HG03442 (cell line): Measurements from ENCODE around the gene RNF157.
"Not testable (repeated sequence)": the region's sequence is repeated elsewhere in the genome, so short reads cannot be mapped to it uniquely, and the experiment has no call there.

Experiments
- ATAC-seq: cut with Tn5 transposase; IDR thresholded peaks from one replicate; pipeline ENCODE4 v1.9.1; 2021; ENCODE audit warnings: mild to moderate bottlenecking, moderate library complexity; ENCODE audit not compliant: unreplicated experiment

RNF157 gene

DNA sequence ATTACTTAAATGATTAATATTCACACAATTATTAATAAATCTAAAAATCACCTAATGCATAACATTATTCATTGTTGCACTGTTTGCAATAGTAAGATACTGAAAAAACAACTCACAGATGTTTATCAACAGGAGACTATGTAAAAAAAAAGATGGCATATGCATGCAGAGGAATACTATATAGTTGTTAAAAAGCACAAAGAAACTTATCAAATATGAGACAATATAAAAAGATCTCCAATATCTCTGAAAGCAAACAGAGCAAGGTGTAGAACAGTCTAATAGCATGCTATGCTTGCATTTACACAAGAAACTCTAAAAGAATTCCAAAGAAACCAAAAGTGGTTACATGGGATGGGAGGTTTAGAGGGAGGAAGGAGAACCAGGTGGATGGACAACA is 3.7 kb downstream of the RNF157 start:
- no peak for ATAC-seq

DNA sequence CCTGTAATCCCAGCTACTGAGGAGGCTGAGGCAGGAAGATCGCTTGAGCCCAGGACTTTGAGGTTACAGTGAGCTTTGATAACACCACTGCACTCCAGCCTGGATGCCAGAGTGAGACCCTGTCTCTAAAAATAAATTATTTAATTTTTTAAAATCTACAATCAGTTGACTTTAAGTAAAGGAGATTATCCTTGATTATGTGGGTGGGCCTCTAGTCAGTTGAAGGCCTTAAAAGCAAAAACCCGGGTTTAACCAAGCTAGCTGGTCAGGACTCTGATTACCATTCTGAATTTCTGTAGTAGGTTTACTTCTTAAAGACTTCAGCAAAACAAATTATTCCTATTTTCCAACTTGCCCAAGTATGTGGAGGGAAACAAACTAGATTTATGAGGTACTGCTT is 4.4 kb downstream of the RNF157 start:
- ATAC-seq, result no peak

DNA sequence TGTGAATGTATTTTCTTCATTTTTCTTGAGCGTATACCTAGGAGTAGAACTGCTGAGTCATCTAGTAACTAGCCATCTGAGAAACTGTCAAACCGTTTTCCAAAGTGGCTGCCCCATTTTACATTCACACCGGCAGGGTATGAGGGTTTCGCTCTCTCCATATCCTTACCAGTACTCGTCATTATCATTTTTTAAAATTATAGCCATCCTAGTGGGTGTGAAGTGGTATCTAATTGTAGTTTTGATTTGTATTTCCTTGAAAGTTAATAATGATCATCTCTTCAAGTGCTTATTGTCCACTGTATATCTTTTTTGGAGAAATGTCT is 6.0 kb downstream of the RNF157 start:
- ATAC-seq, result no peak

DNA sequence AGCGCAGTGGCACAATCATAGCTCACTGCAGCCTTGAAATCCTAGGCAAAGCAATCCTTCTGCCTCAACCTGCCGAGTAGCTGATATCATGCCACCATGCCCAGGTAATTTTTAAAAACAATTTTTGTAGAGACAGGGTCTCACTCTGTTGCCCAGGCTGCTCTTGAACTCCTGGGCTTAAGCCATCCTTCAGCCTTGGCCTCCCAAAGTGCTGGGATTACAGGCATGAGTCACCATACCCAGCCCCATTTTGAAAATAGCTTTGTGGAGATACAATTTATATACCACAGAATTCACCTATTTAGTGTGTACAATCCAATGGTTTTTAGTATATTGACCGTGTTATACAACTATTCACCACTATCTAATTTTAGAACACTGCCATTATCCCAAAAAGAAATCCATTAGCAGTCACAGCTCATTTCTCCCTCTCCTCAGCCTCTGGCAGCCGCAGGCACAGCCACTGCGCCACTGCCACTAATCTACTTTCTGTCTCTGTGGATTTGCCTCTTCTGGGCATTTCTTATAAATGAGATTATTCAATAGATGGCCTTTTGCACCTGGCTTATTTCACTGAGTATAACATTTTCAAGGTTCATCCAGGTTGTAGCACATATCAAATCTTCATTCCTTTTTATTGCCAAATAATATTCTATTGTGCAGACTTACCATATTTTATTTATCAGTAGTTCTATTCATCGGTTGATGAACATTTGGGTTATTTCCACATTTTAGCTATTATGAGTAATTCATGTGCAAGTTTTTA is 6.5 kb downstream of the RNF157 start:
- no peak for ATAC-seq

DNA sequence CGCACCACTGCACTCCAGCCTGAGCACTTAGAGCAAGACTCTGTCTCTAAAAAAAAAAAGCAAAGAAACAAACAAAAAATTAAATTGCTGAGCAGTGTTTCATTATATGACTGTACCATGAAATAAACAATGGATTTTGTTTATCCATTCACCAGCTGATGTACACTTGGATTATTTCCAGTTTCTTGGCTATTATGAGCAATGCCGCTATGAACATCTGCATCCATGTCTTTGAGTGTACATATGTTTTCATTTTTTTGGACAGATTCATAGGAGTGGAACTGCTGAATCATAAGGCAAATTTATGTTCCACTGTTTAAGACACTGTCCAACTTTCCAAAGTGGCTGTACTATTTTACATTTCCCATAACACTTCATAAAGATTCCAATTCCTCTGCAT is 8.0 kb downstream of the RNF157 start:
- ATAC-seq, result no peak

DNA sequence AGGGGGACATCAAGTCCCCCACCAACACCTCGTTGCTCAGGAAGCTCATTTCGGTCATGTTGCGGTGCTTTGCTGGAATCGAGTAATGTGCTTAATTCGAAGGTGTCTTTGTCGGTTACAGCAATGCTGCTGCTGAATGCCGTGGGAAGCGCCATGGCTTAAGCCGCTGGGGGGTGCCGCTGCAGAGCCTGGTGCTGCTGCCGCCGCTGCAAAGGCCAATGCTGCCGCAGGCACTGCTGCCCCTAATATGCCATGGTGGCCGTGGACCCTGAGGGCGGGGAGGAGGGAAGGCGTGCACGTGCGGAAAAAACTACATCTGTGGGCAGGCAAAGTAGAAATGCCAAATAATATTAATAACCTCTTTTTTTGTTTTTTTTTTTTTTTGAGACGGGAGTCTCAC is 13.5 kb downstream of the RNF157 start:
- not testable (repeated sequence) for ATAC-seq

DNA sequence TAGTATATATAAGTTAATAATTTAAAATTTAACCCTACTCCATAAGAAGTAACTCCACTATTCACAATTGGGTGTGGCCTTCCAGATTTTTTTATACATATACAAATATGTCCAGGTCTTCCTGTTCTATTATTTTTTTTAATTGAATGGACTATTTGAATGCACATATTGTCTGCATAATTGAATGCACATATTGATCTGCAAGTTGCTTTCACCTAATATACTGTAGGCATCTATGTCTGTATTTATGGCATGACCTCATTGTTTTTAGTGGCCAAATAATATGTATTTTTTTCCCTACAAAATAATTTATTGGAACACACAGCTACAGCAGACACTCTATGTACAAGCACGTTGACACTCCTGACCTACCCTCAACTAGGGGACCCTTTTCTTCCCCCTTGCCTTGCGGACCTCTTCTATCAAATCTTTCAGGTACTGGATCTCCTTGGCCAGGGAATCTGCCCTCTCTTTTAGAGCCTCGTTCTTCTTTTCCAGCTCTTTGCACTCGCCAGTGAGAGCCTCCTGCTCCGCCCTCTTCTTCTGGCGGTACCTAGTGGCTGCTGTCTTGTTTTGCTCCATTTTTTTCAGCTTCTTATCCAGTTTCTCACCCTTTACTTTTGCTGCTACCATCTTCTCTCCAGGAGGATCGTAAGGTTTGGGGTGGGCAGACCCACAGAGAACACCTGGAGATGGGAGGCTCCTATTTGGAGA is 14.8 kb downstream of the RNF157 start:
- ATAC-seq, result not testable (repeated sequence)

DNA sequence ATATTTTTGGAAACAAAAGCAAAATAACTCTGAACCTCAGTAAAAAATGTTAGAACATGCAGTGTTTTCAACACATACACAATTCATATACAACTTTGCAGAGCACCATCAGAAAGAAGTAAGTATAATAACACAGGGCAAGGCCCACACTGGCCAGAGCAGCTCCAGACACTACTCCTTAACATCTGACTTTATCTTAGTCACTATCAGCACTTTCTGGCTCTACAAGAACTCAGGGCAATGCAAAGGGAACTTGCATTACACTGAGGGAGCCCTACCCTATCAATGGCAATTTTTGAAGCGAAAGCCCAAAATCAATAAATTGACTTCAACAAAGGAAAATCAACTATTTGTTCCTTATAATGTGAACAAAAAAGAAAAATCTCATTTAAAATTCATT is 16.5 kb downstream of the RNF157 start:
- ATAC-seq, result no peak

DNA sequence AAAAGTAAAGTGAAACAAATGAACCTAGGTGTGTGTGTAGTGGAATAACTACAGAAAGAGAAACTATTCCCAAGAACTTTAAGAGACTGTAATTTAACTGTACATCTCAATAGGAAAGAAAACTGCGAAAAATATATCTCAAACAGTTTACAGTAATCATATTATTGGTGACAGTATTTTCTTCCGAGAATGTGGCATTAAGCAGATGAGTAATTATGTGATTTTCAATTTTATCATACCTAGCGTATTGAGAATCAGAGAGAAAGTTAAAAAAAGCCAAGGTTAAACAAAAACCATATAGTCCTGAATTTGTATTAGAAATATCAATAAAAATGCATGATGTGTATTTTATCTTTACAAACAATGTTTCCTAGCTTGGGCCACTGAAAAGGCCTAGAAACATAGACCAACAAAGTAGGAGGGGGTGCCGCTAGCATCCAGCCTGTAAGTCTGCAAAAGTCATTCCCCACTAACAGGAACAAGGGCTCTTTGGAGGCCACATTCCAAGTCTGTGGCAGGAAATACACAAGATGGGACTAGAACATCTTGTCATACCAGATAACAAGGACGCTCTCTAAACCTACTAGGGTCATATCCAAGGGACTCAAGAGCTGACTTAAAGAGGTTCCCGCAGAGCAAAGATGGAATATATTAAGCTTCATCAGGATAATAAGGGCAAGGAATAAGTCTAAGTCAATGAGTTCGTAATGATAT is 20.5 kb downstream of the RNF157 start:
- no peak for ATAC-seq

DNA sequence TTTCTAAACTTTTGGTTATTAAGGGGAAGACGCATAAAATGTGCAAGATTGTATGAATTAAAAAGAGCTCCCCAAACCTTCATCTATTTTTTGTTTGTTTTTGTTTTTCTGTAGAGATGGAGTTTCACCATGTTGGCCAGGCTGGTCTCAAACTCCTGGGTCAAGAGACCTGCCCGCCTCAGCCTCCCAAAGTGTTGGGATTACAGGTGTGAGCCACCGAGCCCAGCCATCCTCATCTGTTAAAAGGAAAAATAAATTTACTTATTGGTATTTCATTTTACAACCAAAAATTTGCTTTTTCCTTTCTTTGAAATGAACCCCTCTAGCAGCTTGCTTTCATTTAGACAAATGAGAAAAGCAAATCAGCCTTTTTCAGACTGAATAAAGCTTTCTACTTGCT is 23.2 kb downstream of the RNF157 start:
- no peak for ATAC-seq

DNA sequence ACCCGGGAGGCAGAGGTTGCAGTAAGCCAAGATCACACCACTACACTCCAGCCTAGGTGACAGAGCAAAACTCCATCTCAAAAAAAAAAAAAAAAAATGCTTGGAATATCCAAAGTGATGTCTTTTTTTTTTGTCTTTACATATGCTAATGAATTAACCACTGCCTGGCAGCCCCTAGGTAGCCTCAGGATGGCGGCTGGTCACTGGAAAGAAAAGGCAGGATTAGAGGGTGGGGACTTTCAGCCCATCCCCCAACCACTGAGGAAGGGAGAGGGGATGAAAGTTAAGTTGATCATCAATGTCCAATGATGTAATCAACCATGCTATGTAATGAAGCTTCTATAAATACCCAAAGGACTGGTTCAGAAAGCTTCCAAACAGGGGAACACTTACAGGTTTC is 26.8 kb downstream of the RNF157 start:
- ATAC-seq, result no peak

DNA sequence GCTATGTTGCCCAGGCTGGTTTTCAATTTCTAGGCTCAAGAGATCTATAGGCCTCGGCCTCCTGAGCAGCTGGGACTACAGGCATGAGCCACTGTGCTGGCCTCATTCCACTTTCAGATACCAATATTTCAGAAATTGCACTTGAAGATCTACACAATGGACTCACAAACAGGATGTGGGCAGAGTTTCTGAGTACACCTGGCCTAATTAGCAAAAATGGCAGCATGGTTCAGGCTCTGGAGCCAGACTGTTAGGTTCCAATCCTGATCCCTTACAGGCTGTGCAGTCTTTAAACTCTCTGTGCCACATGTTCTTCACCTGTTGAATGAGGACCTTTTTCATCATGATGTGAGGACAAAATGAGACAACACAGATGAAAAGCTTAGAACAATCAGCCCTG is 32.2 kb downstream of the RNF157 start:
- ATAC-seq, result no peak

DNA sequence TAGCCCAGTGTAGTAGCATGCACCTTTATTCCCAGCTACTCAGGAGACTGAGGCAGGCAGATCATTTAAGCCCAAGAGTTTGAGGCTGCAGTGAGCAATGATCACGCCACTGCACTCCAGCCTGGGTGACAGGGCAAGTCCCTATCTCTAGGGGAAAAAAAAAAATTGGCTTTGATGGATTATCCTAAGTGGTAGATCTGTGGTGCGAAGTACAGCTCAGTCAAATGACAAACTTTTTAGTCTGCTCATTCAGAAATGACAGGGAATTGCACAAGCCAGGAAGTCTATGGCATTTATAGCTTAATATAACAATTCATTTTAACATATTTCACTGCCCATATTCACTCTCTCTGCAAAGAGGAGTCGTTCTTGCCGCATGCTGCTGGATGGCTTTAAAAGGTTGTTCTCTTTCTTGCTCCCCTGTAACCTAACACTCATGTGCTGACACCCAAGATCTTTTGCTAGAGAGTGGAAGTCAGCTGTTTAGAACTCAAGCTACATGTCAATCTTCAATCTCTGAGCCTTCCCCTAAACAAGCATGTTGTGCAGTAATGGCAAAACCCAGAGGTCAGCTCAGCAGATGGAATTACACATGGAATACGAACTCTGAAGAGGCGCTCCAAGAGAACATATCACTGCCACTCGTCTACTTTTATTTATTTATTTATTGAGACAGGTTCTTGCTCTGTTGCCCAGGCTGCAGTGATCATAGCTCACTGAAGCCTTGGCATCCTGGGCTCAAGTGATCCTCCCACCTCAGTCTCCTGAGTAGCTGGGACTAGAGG is 32.8 kb downstream of the RNF157 start:
- no peak for ATAC-seq

DNA sequence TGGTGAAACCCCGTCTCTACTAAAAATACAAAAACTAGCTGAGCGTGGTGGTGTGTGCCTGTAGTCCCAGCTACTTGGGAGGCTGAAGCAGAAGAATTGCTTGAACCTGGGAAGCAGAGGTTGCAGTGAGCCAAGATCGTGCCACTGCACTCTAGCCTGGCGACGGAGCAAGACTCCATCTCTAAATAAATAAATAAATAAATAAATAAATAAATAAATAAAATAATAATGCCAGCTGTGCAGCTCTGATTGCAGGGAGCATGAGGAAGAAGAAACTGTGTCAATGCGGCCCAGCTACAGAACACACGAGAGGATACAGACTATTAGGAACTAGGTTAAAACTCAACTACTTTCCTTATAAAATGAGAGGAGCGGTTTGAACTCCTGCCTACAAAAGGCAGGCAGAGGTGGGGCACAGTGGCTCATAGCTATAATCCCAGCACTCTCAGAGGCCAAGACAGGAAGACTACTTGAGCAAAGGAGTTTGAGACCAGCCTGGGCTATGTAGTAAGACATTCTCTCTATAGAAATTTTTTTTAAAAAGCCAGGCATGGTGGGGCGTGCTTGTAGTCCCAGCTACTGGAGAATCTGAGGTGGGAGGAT is 34.6 kb downstream of the RNF157 start:
- ATAC-seq, result not testable (repeated sequence)

DNA sequence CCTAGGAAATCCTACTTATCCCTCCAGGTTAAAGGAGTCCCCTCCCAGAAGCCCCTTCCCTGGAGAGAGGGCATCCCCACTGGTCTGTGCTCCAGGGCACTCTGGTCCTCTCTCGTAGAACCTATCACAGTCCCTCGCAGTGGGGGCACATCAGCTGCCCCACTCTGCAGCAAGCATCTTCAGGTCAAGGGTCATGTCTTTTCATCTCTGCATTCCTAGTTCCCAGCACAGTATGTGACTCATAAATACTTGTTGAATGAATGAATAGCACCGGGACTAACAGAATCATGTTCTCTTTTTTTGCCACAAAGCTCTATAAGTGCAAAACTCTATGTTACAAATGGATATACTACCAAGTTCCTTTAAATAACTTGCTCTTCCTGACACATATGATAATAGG is 36.0 kb downstream of the RNF157 start:
- ATAC-seq, result no peak

DNA sequence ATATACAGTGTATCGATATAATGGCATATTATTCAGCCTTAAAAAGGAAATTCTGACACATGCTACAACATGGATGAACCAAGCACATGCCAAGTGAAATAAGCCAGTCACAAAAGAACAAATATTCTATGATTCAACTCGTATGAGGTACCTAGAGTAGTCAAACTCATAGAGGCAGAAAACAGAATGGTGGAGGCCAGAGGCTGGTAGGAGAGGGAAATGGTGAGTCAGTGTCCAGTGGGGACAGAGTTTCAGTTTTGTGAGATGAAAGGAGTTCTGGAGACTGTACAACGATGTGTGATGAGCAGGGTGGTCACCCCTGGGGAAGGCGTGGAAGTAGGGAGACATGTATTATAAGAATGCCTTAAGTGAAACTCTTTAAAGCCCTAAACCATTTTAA is 39.9 kb downstream of the RNF157 start:
- ATAC-seq, result no peak

DNA sequence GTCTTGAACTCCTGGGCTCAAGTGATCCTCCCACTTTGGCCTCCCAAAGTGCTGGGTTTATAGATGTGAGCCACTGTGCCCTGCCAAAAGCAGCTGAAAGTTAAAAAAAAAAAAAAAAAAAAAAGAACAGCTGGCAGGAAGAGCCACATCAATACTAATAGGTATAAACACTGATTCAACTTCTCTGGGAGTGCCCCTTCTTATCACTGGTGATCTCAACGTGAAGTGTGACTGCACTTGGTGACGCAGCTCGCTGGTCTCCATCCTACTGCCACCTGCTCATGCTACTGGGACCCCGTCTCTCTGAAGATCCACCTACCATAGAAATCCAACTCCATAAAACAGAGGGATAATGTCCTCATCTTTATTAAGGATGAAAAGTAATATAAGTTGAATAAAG is 40.8 kb downstream of the RNF157 start:
- ATAC-seq, result no peak

DNA sequence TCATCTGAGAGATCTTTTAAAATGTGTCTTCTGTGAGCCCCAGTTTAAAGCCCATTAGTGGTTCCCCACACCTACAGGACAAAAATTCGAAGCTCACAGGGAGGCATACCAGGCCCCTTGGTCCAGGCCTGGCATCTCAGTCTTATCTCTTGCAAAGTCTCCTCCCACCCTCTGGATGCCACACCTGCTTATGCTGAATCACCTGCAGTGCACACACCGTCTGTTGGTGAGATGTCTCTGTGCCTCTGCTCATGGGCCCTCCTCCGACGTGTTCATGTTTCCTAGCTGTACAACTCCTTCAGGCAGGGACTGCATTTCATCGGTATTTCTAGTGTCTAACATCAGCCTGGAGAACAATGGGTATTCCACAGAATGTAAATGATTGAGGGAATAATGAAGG is 41.6 kb downstream of the RNF157 start:
- ATAC-seq, result no peak

DNA sequence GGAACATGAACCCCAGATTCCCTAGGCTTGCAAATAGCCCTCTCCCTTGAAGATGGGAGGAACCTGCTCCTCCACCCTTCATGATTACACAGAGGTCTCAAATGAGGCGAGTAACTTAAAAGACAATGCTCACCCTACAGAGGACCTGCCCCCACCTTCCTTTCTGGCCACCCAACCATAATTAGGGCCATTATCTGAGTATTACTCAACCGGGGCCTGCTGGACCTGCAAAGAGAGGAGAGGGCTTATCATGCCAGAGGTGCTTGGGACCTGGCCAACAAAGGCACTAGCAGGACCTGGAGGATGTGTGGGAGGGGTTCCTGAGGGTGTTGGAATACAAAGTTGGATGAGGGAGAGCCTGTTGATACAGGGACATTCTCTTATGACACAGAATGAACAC is 42.4 kb downstream of the RNF157 start:
- no peak for ATAC-seq

DNA sequence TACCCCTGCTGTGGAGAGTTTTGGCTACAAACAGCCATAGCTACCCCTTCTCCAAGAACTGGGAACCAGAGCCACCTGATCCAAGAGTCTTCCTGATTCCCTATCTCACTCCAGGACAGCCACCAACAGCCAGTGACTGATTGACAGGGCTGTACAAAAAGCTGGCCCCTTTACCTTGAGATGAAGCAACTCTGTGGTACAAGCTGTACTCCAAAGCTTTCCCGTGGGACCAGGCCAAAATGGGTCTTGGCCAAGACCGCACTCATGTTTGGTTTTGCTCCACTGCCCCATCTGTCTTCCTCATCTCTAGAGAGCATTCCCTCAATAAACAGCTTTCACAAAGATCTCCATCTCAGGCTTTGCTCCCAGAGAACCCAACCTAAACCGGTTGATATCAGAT is 43.6 kb downstream of the RNF157 start:
- ATAC-seq, result no peak
